Astrocyte of the cerebellum (primary cell): ENCODE results near the gene RAPGEF2.
"Not testable (repeated sequence)": the region's sequence is repeated elsewhere in the genome, so short reads cannot be mapped to it uniquely, and the experiment has no call there.

Experiments used
- DNase-seq: peaks from one replicate; pipeline ENCODE4 v3.0.0-alpha.2; 2011; ENCODE audit warnings: low read depth
- H3K4me3 ChIP-seq: 2 replicates; pipeline ENCODE4 v1.5.1; 2011; ENCODE audit warnings: mild to moderate bottlenecking, low read depth, low read length, moderate library complexity
- CTCF ChIP-seq: IDR thresholded peaks from 2 replicates; pipeline ENCODE4 v1.5.1; 2012; ENCODE audit warnings: low read length, low read depth, moderate library complexity, mild to moderate bottlenecking; ENCODE audit errors: missing control alignments
- in situ Hi-C: cut with HindIII; loops from 2 replicates; pipeline ENCODE4 v1.10.0; 2017; ENCODE audit warnings: low sequenced_read_pairs

The RAPGEF2 gene

GRCh38 chr4:159158083-159158617, 55.3 kb downstream of the RAPGEF2 start:
- DNase-seq: no peak
- in situ Hi-C loops: no loop called here
- no peak for TF ChIP-seq CTCF
- H3K4me3 ChIP-seq: no peak overlapping the region

- no peak overlapping the region for H3K4me3 ChIP-seq
- no peak for DNase-seq
- in situ Hi-C loops: no loop called here
- no peak for TF ChIP-seq CTCF
Observed at GRCh38 chr4:159158985-159159384, 56.1 kb downstream of the RAPGEF2 start.

- in situ Hi-C loops: no loop called here
Observed at GRCh38 chr4:159159611-159160010, 56.7 kb downstream of the RAPGEF2 start.

GRCh38 chr4:159160242-159160641, 57.4 kb downstream of the RAPGEF2 start:
- no peak overlapping the region for H3K4me3 ChIP-seq
- no peak for DNase-seq
- no peak for TF ChIP-seq CTCF
- in situ Hi-C loops: no loop called here

More at GRCh38 chr4:159159611-159160010, 56.7 kb downstream of the RAPGEF2 start:
- no peak overlapping the region for H3K4me3 ChIP-seq
- TF ChIP-seq CTCF: no peak
- DNase-seq: no peak

- in situ Hi-C loops, DNase-seq, H3K4me3 ChIP-seq: not testable (repeated sequence)
Observed at GRCh38 chr4:159161436-159161835, 58.6 kb downstream of the RAPGEF2 start.

GRCh38 chr4:159162576-159162975, 59.7 kb downstream of the RAPGEF2 start:
- DNase-seq: no peak
- no peak for TF ChIP-seq CTCF
- H3K4me3 ChIP-seq: no peak overlapping the region
- in situ Hi-C loops: no loop called here

GRCh38 chr4:159163521-159163920, 60.6 kb downstream of the RAPGEF2 start:
- DNase-seq: no peak
- no peak overlapping the region for H3K4me3 ChIP-seq
- in situ Hi-C loops: no loop called here
- TF ChIP-seq CTCF: no peak
